ENCODE results near the gene CATSPERE.

- TF ChIP-seq CTCF (IDR thresholded peaks at IDR 0.05 in 2 of 3, conservative IDR thresholded peaks at IDR 0.05 in 1 of 3; ENCODE audit: insufficient read depth in 2 of 3, low read depth in 1 of 3, low read length in 3 of 3): no peak
- no peak for TF ChIP-seq ZNF184 (CRISPR knock-in tag; IDR thresholded peaks at IDR 0.05)
- no peak for TF ChIP-seq MGA (IDR thresholded peaks at IDR 0.05)
- no peak for TF ChIP-seq ZNF707 (CRISPR knock-in tag; conservative IDR thresholded peaks at IDR 0.05)
- no peak for TF ChIP-seq HBP1 (CRISPR knock-in tag; IDR thresholded peaks at IDR 0.05)
- TF ChIP-seq FOXK2 (conservative IDR thresholded peaks at IDR 0.05 in 1 of 2, IDR thresholded peaks at IDR 0.05 in 1 of 2; ENCODE audit: low read depth in 2 of 2): no peak
- TF ChIP-seq TBL1XR1 (IDR thresholded peaks at IDR 0.05; ENCODE audit: low read length in 2 of 2): no peak
- TF ChIP-seq RBM22 (IDR thresholded peaks at IDR 0.05; ENCODE audit: low read depth, low read length, poor library complexity, severe bottlenecking): no peak
- TF ChIP-seq MCM5 (IDR thresholded peaks at IDR 0.05; ENCODE audit: low read depth): no peak
- no peak for TF ChIP-seq ZKSCAN1 (IDR thresholded peaks at IDR 0.05; ENCODE audit: low read depth, low read length)
- no peak for TF ChIP-seq ZBTB33 (CRISPR knock-in tag; IDR thresholded peaks at IDR 0.05)
These were observed 13.5 kb upstream of the CATSPERE start for GRCh38 chr1:244447552-244447951.
